HepG2 (cell line): Measurements from ENCODE around the gene CAMTA1. TPM values are rescaled to one million over a fixed set of nuclear protein-coding genes. Genes with fewer than 3 reads are reported as not detected.
A peak's percentile ranks its signal among the peaks of the same experiment; 100 is the strongest.

Source experiments
- EEA1 ChIP-seq: sonication (generic); formaldehyde crosslinking; IDR thresholded peaks from 2 replicates; pipeline ENCODE4 v1.5.1; 2020; ENCODE audit warnings: mild to moderate bottlenecking, missing genetic modification reagents, borderline replicate concordance
- GMEB1 ChIP-seq: sonication (generic); formaldehyde crosslinking; IDR thresholded peaks from 2 replicates; pipeline ENCODE4 v1.5.1; 2020; ENCODE audit warnings: missing genetic modification reagents, mild to moderate bottlenecking, borderline replicate concordance
- HINFP ChIP-seq: sonication (generic); formaldehyde crosslinking; IDR thresholded peaks from 2 replicates; pipeline ENCODE4 v1.4.0; 2020; ENCODE audit warnings: low read depth, mild to moderate bottlenecking, missing genetic modification reagents
- HNRNPLL ChIP-seq: fragments of 200-400 bp; formaldehyde crosslinking; IDR thresholded peaks from 2 replicates; pipeline ENCODE4 v1.6.1; 2017; ENCODE audit warnings: mild to moderate bottlenecking, low read depth, low read length; ENCODE audit not compliant: poor library complexity, severe bottlenecking
- HOXA7 ChIP-seq: sonication (generic); formaldehyde crosslinking; IDR thresholded peaks from 2 replicates; pipeline ENCODE4 v1.8.1; 2022; ENCODE audit warnings: mild to moderate bottlenecking, missing genetic modification reagents, moderate library complexity
- HOXA9 ChIP-seq: sonication (generic); formaldehyde crosslinking; IDR thresholded peaks from 2 replicates; pipeline ENCODE4 v1.8.1; 2022; ENCODE audit warnings: missing genetic modification reagents, mild to moderate bottlenecking, moderate library complexity, borderline replicate concordance
- KDM5A ChIP-seq: fragments of 200-600 bp; sonication (generic); IDR thresholded peaks from 2 replicates; pipeline ENCODE4 v1.7.0; 2018; ENCODE audit warnings: antibody characterized with exemption, mild to moderate bottlenecking, low read length, borderline replicate concordance
- MBD4 ChIP-seq: IDR thresholded peaks from 2 replicates; pipeline ENCODE4 v1.6.1; 2012; ENCODE audit warnings: low read length, inconsistent platforms, borderline replicate concordance
- PRDM10 ChIP-seq: sonication (generic); formaldehyde crosslinking; IDR thresholded peaks from 2 replicates; pipeline ENCODE4 v1.4.0; 2020; ENCODE audit warnings: low read depth, missing genetic modification reagents
- SIN3B ChIP-seq: fragments of 150-350 bp; IDR thresholded peaks from 2 replicates; pipeline ENCODE4 v1.6.1; 2014; ENCODE audit warnings: low read length
- SKI ChIP-seq: fragments of 450-650 bp; IDR thresholded peaks from one replicate; pipeline ENCODE4 v1.6.1; 2018; ENCODE audit warnings: mild to moderate bottlenecking; ENCODE audit not compliant: partially characterized antibody
- TEAD3 ChIP-seq: optimal IDR thresholded peaks from 2 replicates; pipeline ENCODE3; 2016; ENCODE audit warnings: borderline replicate concordance
- THRA ChIP-seq: sonication (generic); formaldehyde crosslinking; IDR thresholded peaks from 2 replicates; pipeline ENCODE4 v1.4.0; 2020; ENCODE audit warnings: missing genetic modification reagents, borderline replicate concordance
- TSC22D2 ChIP-seq: sonication (generic); formaldehyde crosslinking; IDR thresholded peaks from 2 replicates; pipeline ENCODE4 v1.5.1; 2020; ENCODE audit warnings: missing genetic modification reagents, mild to moderate bottlenecking, borderline replicate concordance
- ZBTB38 ChIP-seq: sonication (generic); formaldehyde crosslinking; IDR thresholded peaks from 2 replicates; pipeline ENCODE4 v1.5.1; 2020; ENCODE audit warnings: mild to moderate bottlenecking, missing genetic modification reagents
- ZKSCAN5 ChIP-seq: sonication (generic); formaldehyde crosslinking; IDR thresholded peaks from 2 replicates; pipeline ENCODE4 v1.5.1; 2020; ENCODE audit warnings: mild to moderate bottlenecking, missing genetic modification reagents
- ZSCAN12 ChIP-seq: sonication (generic); formaldehyde crosslinking; IDR thresholded peaks from 2 replicates; pipeline ENCODE4 v1.9.0; 2021; ENCODE audit warnings: mild to moderate bottlenecking, missing genetic modification reagents
- polyA plus RNA-seq, 8 experiments: library from polyadenylated mRNA; depleted of rRNA in 3 of 8; stranded (reverse) in 7 of 8; unstranded in 1 of 8; fragments of >200 nt; fragmentation: Illumina TruSeq in 4 of 8; extraction: Trizol in 4 of 8; gene quantifications; 2 replicates each; pipeline versions ENCODE4 v1.2.1 to v1.2.3, GENCODE V29; 2011 to 2016; ENCODE audit warnings: low read depth in 4 of 8, missing spikeins in 1 of 8, mixed read lengths in 1 of 8; ENCODE audit not compliant: insufficient read depth in 1 of 8
- total RNA-seq, 5 experiments: library from RNA; depleted of rRNA; stranded (reverse); fragments of >200 nt; fragmentation: Illumina TruSeq; extraction: Trizol; gene quantifications; 2 replicates each; pipeline ENCODE4 v1.2.3, GENCODE V29; 2016; ENCODE audit warnings: low read depth in 1 of 5

Gene CAMTA1
- total and polyA plus RNA-seq, 2 of the 13 experiments (the other 11 are each of a cell fraction or from before 2014, with no cell fraction given), result 25.0 to 36.4 TPM

GRCh38 chr1:6785728-6786505 lies 663 bp downstream of the CAMTA1 start (continued):
- TF ChIP-seq GMEB1 (no peak), EEA1 (CRISPR knock-in tag) (no peak), ZKSCAN5 (no peak), TEAD3 (CRISPR knock-in tag) (no peak), HINFP (CRISPR knock-in tag) (no peak), HNRNPLL (no peak), SKI (no peak), ZSCAN12 (CRISPR knock-in tag) (no peak), HOXA7 (CRISPR knock-in tag) (no peak), ZBTB38 (CRISPR knock-in tag) (no peak), SIN3B (no peak), MBD4 (no peak), KDM5A (0 out of 2 replicates have a peak, but pooled peaks have one; percentile 27), PRDM10 (no peak), TSC22D2 (CRISPR knock-in tag) (no peak), THRA (0 out of 2 replicates have a peak, but pooled peaks have one; percentile 24), HOXA9 (CRISPR knock-in tag) (no peak)
